CD4-positive, alpha-beta T cell treated with Interleukin-15 for 1 hour (primary cell): ENCODE results near the gene NR4A3.

ENCODE experiments used
- DNase-seq: peaks from one replicate; pipeline ENCODE4 v3.0.0-alpha.2; 2020

The NR4A3 gene

GRCh38 chr9:99889120-99889519, 67.4 kb downstream of the NR4A3 start:
- DNase-seq = no peak

- DNase-seq = no peak
Observed at GRCh38 chr9:99894826-99895225, 73.1 kb downstream of the NR4A3 start.

DNA sequence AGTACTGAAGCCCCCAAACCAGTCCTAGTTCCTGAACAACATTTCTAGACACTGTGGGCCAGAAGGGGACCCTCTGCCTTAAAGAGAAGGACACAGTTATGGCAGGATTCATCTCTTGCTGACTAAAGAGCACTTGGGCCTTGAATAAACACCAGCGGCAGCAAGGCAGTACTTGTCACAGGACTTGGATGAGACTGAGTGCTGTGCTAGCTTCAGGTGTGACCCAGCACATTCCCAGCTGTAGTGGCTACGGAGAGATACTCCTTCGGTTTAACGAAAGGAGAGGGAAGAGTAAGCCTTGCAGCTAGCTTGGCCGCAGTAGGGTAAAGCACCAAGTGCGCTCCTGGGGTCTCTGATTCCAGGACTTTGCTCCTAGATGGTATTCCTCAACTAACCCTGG, 73.8 kb downstream of the NR4A3 start:
- no peak for DNase-seq

DNA sequence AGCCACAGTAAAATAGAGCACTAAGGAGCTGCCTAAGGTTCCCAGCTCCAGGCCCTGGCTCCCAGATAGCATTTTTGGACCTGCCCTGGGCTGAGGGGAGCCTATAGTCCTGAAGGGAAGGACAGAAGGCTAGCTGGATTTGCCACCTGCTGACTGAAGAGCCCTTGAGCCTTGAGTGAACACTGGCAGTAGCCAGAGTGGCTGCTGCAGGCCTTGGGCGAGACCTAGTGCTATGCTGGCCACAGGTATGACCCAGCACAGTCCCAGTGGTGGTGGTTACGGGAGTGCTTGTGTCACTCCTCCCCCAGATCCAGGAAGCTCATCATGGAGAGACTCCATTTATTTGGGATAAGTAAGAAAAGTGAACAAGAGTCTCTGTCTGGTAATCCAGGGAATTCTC, 74.4 kb downstream of the NR4A3 start:
- no peak for DNase-seq

GRCh38 chr9:99903393-99903792, 81.7 kb downstream of the NR4A3 start:
- DNase-seq = no peak

GRCh38 chr9:99905833-99906402, 84.2 kb downstream of the NR4A3 start:
- DNase-seq = no peak

DNA sequence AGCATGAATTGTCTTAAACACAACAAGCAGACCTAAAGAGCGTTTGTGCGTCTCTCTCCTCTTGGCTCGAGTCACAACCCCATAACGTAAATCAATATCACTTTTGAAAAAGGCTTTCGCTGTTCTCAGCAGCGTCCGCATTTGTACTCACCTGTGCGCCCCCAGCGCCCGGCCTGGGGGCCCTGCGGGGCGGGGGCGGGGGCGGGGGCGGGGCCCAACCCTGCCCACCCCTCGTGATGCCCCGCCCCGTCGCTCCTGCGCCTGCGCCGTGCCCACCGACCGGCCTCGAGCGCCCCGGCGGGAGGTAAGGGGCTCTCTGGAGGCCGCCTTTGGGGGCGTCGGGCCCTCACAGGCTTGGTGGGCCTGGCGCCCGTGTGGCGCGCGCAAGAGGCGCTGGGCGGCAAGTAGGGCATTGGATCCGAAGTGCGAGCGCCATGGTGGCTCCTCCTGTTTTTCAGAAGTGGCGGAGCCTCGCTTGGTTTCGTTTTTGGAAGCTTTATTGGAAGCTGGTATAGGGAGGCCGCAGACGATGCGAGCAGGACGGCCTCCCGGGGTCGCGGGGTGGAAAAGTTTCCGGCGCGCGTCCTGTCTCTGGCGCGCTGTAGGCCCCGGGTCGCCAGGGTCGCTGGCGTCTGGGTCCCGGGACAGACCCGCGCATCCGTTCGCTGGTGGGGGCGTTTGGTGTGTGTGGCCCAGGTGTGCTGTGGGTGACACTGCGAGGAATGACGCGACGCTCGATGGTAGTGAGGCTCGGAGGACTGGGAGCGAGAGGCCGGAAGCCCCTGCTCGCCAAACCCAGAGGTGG, 84.9 kb downstream of the NR4A3 start, which contains the start of gene STX17:
TSS of gene STX17 (plus strand) at position 252 of the 805 bp plus-strand sequence. CDS start 8,586 bp downstream, outside the sequence.
- DNase-seq = peak; percentile 80

DNA sequence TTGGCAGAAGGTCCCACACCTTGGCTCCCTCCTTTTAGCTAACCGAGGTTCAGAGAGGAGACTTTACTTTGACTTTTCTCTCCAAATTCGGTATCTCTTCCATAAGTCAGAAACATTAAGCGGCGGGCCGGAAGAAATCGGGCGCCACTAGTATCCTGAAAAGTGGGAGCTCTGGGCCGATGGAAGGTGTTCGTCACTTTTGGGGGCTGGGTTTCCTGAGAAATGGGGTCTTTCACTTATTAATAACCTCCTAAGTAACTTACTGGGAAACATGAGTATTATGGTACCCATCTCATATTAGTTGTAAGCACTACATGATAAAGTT, 85.5 kb downstream of the NR4A3 start:
- DNase-seq = no peak

GRCh38 chr9:99911600-99911999, 89.9 kb downstream of the NR4A3 start:
- no peak for DNase-seq
